ENCODE data around the gene NKAIN4.
A peak's percentile ranks its signal among the peaks of the same experiment; 100 is the strongest.
"Not testable (repeated sequence)": the region's sequence is repeated elsewhere in the genome, so short reads cannot be mapped to it uniquely, and the experiment has no call there.

NKAIN4 gene

GRCh38 chr20:63234693-63235398 lies 19.4 kb downstream of the NKAIN4 start:
- peak; percentile 51 for DNase-seq

- no peak for DNase-seq
These were observed 20.3 kb downstream of the NKAIN4 start for GRCh38 chr20:63233924-63234323.

GRCh38 chr20:63233061-63233344 lies 21.3 kb downstream of the NKAIN4 start:
- DNase-seq: no peak

- DNase-seq: no peak
These were observed 21.8 kb downstream of the NKAIN4 start for GRCh38 chr20:63232235-63233060.

- peak; percentile 64 for DNase-seq
These were observed 23.4 kb downstream of the NKAIN4 start for GRCh38 chr20:63230800-63231268.

- DNase-seq: no peak
These were observed 25.5 kb downstream of the NKAIN4 start for GRCh38 chr20:63228806-63229205.

GRCh38 chr20:63227260-63227659 lies 27.0 kb downstream of the NKAIN4 start:
- DNase-seq: no peak

GRCh38 chr20:63226042-63226943 lies 28.0 kb downstream of the NKAIN4 start:
- DNase-seq: no peak

- DNase-seq: no peak
These were observed 29.2 kb downstream of the NKAIN4 start for GRCh38 chr20:63225082-63225454.

GRCh38 chr20:63224412-63225081 lies 29.7 kb downstream of the NKAIN4 start:
- DNase-seq: peak; percentile 31

GRCh38 chr20:63223826-63224207 lies 30.4 kb downstream of the NKAIN4 start:
- no peak for DNase-seq

- peak; percentile 66 for DNase-seq
These were observed 31.0 kb downstream of the NKAIN4 start for GRCh38 chr20:63223121-63223825.

GRCh38 chr20:63222541-63222940 lies 31.7 kb downstream of the NKAIN4 start:
- DNase-seq: no peak

- DNase-seq: not testable (repeated sequence)
These were observed 32.7 kb downstream of the NKAIN4 start for GRCh38 chr20:63221400-63222053.

GRCh38 chr20:63220696-63221399 lies 33.4 kb downstream of the NKAIN4 start:
- DNase-seq: no peak

GRCh38 chr20:63219866-63220521 lies 34.3 kb downstream of the NKAIN4 start:
- DNase-seq: no peak

GRCh38 chr20:63219447-63219821 lies 34.8 kb downstream of the NKAIN4 start:
- no peak for DNase-seq

GRCh38 chr20:63218701-63219446 lies 35.4 kb downstream of the NKAIN4 start:
- DNase-seq: no peak

GRCh38 chr20:63217706-63218105 lies 36.6 kb downstream of the NKAIN4 start:
- no peak for DNase-seq
